Measurements from ENCODE around the gene TSSK2.

Gene TSSK2

DNA sequence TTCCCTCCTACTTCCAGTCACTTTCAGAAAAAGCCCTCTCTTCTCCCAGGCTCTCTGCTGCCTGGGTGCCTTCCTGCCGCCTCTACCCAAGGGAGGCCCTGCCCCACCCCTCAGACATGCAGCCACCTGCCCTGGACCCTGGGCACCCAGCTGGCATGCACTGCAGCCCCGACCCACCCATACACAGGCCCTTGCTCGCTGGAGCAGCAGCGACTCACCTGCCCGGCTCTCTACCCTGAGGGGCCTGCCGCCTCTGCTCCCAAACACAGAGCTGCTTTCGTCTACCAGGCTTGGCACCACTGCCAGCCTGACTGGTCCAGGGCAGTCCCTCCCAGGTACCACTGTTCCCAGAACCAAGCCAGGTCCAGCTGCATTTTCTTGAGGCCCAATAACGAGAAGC lies 1.2 kb upstream of the TSSK2 start:
- no peak overlapping the region for H3K27ac ChIP-seq
- TF ChIP-seq, protein P1, sequence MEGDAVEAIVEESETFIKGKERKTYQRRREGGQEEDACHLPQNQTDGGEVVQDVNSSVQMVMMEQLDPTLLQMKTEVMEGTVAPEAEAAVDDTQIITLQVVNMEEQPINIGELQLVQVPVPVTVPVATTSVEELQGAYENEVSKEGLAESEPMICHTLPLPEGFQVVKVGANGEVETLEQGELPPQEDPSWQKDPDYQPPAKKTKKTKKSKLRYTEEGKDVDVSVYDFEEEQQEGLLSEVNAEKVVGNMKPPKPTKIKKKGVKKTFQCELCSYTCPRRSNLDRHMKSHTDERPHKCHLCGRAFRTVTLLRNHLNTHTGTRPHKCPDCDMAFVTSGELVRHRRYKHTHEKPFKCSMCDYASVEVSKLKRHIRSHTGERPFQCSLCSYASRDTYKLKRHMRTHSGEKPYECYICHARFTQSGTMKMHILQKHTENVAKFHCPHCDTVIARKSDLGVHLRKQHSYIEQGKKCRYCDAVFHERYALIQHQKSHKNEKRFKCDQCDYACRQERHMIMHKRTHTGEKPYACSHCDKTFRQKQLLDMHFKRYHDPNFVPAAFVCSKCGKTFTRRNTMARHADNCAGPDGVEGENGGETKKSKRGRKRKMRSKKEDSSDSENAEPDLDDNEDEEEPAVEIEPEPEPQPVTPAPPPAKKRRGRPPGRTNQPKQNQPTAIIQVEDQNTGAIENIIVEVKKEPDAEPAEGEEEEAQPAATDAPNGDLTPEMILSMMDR (IDR thresholded peaks at IDR 0.05): no peak

GRCh38 chr22:19131685-19132015 lies 542 bp downstream of the TSSK2 start:
- no peak overlapping the region for H3K4me2 ChIP-seq (ENCODE audit: low read length)
- H2AFZ ChIP-seq: no peak overlapping the region
- no peaks in the 10 kb centered on the region for H3K79me2 ChIP-seq
- no peaks in the 10 kb centered on the region for H3K4me1 ChIP-seq
- no peak overlapping the region for H3K9ac ChIP-seq
- H3K9me3 ChIP-seq (ENCODE audit: control insufficient read depth, low read length): no peaks in the 10 kb centered on the region
- TF ChIP-seq, protein P1 (IDR thresholded peaks at IDR 0.05): no peak
- no peaks in the 10 kb centered on the region for H3K27me3 ChIP-seq (ENCODE audit: control insufficient read depth, insufficient read depth, low read length)
- H3K4me3 ChIP-seq (ENCODE audit: low read depth, low read length): no peak overlapping the region
- H3K27ac ChIP-seq: no peak overlapping the region
- no peaks in the 10 kb centered on the region for H3K36me3 ChIP-seq (ENCODE audit: control insufficient read depth, insufficient read depth, low read length)

More for the DNA sequence above, 1.2 kb upstream of the TSSK2 start:
- Histone ChIP-seq H3K4me2 (ENCODE audit: low read length) (no peak overlapping the region), H3K27me3 (ENCODE audit: control insufficient read depth, insufficient read depth, low read length) (no peaks in the 10 kb centered on the region), H3K9me3 (ENCODE audit: control insufficient read depth, low read length) (no peaks in the 10 kb centered on the region), H2AFZ (no peak overlapping the region), H3K9ac (no peak overlapping the region), H3K36me3 (ENCODE audit: control insufficient read depth, insufficient read depth, low read length) (no peaks in the 10 kb centered on the region), H3K4me1 (no peaks in the 10 kb centered on the region), H3K4me3 (ENCODE audit: low read depth, low read length) (no peak overlapping the region), H3K79me2 (no peaks in the 10 kb centered on the region)

DNA sequence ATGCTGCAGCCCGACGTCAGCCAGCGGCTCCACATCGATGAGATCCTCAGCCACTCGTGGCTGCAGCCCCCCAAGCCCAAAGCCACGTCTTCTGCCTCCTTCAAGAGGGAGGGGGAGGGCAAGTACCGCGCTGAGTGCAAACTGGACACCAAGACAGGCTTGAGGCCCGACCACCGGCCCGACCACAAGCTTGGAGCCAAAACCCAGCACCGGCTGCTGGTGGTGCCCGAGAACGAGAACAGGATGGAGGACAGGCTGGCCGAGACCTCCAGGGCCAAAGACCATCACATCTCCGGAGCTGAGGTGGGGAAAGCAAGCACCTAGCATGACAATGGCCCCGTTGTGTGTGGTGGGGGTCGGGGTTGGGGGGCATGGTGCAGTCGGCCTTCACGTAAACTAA lies 1.0 kb downstream of the TSSK2 start:
- H3K4me3 ChIP-seq (ENCODE audit: low read depth, low read length): no peak overlapping the region
- no peaks in the 10 kb centered on the region for H3K4me1 ChIP-seq
- no peak overlapping the region for H3K9ac ChIP-seq
- no peaks in the 10 kb centered on the region for H3K79me2 ChIP-seq
- no peaks in the 10 kb centered on the region for H3K36me3 ChIP-seq (ENCODE audit: control insufficient read depth, insufficient read depth, low read length)
- no peaks in the 10 kb centered on the region for H3K9me3 ChIP-seq (ENCODE audit: control insufficient read depth, low read length)
- no peak overlapping the region for H3K4me2 ChIP-seq (ENCODE audit: low read length)
- TF ChIP-seq, protein P1 (IDR thresholded peaks at IDR 0.05): no peak
- no peak overlapping the region for H3K27ac ChIP-seq
- H2AFZ ChIP-seq: no peak overlapping the region
- no peaks in the 10 kb centered on the region for H3K27me3 ChIP-seq (ENCODE audit: control insufficient read depth, insufficient read depth, low read length)

DNA sequence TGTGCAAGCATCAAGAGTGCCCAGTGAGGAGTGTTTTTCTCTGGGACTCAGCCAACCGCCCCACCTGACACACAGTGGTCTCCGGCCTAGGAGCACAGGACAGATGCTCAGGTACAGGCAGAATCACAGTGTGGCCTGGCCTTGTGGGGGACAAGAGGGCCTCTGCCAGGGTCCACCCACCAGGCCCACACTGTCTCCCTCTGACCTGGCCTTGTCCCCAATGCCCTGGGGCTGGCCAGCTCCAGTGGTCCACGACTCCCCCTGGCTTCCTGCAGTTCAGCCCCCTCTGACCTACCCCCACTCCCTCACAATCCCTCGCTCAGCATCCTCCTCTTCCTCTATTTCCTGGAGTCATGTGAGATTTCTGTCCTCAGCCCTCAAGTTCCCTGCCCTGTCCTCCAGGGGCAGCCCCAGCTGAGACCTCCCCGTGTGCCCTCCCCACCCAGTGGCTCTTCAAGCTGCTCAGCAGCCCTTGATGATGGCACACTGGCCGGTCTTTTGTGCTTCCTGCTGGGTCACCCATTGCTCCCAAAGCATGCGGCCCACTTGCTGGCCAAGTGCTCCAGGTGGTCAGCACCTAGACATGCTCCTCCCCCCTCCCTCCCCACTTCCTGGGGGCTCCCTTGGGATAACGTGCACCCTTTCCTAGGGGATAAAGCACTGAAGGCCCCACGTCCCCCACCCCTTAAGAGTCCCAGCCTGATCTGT lies 1.7 kb downstream of the TSSK2 start:
- no peaks in the 10 kb centered on the region for H3K27me3 ChIP-seq (ENCODE audit: control insufficient read depth, insufficient read depth, low read length)
- H3K27ac ChIP-seq: no peak overlapping the region
- TF ChIP-seq, protein P1 (IDR thresholded peaks at IDR 0.05): no peak
- H3K9me3 ChIP-seq (ENCODE audit: control insufficient read depth, low read length): no peaks in the 10 kb centered on the region
- H3K4me3 ChIP-seq (ENCODE audit: low read depth, low read length): no peak overlapping the region
- H2AFZ ChIP-seq: no peak overlapping the region
- H3K36me3 ChIP-seq (ENCODE audit: control insufficient read depth, insufficient read depth, low read length): no peaks in the 10 kb centered on the region
- no peaks in the 10 kb centered on the region for H3K79me2 ChIP-seq
- no peak overlapping the region for H3K4me2 ChIP-seq (ENCODE audit: low read length)
- H3K9ac ChIP-seq: no peak overlapping the region
- H3K4me1 ChIP-seq: no peaks in the 10 kb centered on the region

- H3K36me3 ChIP-seq (ENCODE audit: control insufficient read depth, insufficient read depth, low read length): no peaks in the 10 kb centered on the region
These were observed 2.5 kb downstream of the TSSK2 start for GRCh38 chr22:19133561-19133960.

More at GRCh38 chr22:19133561-19133960, 2.5 kb downstream of the TSSK2 start:
- no peak overlapping the region for H3K27ac ChIP-seq
- no peak overlapping the region for H3K4me2 ChIP-seq (ENCODE audit: low read length)
- H3K9ac ChIP-seq: no peak overlapping the region
- H3K4me1 ChIP-seq: no peaks in the 10 kb centered on the region
- TF ChIP-seq, protein P1 (IDR thresholded peaks at IDR 0.05): no peak
- no peaks in the 10 kb centered on the region for H3K79me2 ChIP-seq
- no peaks in the 10 kb centered on the region for H3K27me3 ChIP-seq (ENCODE audit: control insufficient read depth, insufficient read depth, low read length)
- H3K9me3 ChIP-seq (ENCODE audit: control insufficient read depth, low read length): no peaks in the 10 kb centered on the region
- no peak overlapping the region for H3K4me3 ChIP-seq (ENCODE audit: low read depth, low read length)
- H2AFZ ChIP-seq: no peak overlapping the region

Measured in parathyroid adenoma (tissue), 2 donors.